K562 (cell line): ENCODE data around the gene PSMD7. TPM values are rescaled to one million over a fixed set of nuclear protein-coding genes. Genes with fewer than 3 reads are reported as not detected.
A peak's percentile ranks its signal among the peaks of the same experiment; 100 is the strongest.

Experiments
- AFF1 ChIP-seq, 2 experiments: fragments of 450-650 bp; IDR thresholded peaks; 2 replicates each; pipeline ENCODE4 v1.6.1; 2018; ENCODE audit warnings: mild to moderate bottlenecking in 2 of 2, low read depth in 1 of 2; ENCODE audit not compliant: partially characterized antibody in 2 of 2
- ARID3B ChIP-seq: fragments of 250-450 bp; sonication (Bioruptor Pico); IDR thresholded peaks from 2 replicates; pipeline ENCODE4 v1.4.0; 2020; ENCODE audit warnings: borderline replicate concordance
- BCL6 ChIP-seq: fragments of 250-450 bp; sonication (Bioruptor Pico); IDR thresholded peaks from 2 replicates; pipeline ENCODE4 v1.4.0; 2020
- BMI1 ChIP-seq: fragments of 150-350 bp; IDR thresholded peaks from 2 replicates; pipeline ENCODE4 v1.6.1; 2014; ENCODE audit warnings: low read length
- CTBP1 ChIP-seq: fragments of 450-650 bp; IDR thresholded peaks from 2 replicates; pipeline ENCODE4 v1.6.1; 2016; ENCODE audit warnings: borderline replicate concordance
- DLX4 ChIP-seq: fragments of 250-450 bp; sonication (Bioruptor Pico); IDR thresholded peaks from 2 replicates; pipeline ENCODE4 v1.6.1; 2021; ENCODE audit warnings: mild to moderate bottlenecking
- FOXK2 ChIP-seq, 2 experiments: fragments of 450-650 bp; IDR thresholded peaks in 1 of 2; conservative IDR thresholded peaks in 1 of 2; 2 replicates each; pipeline ENCODE4 v1.6.1; 2016; ENCODE audit warnings: low read depth in 2 of 2, mild to moderate bottlenecking in 1 of 2
- HNRNPLL ChIP-seq: fragments of 200-400 bp; formaldehyde crosslinking; IDR thresholded peaks from 2 replicates; pipeline ENCODE4 v1.6.1; 2017; ENCODE audit warnings: low read length, low read depth, mild to moderate bottlenecking; ENCODE audit not compliant: poor library complexity, severe bottlenecking
- HSF4 ChIP-seq: fragments of 250-450 bp; sonication (Bioruptor Pico); IDR thresholded peaks from 2 replicates; pipeline ENCODE4 v2.1.2; 2022; ENCODE audit warnings: mild to moderate bottlenecking, moderate library complexity, borderline replicate concordance
- MCM3 ChIP-seq: fragments of 450-650 bp; IDR thresholded peaks from 2 replicates; pipeline ENCODE4 v1.6.1; 2016
- MCM5 ChIP-seq: fragments of 450-650 bp; IDR thresholded peaks from 2 replicates; pipeline ENCODE4 v1.6.1; 2016; ENCODE audit warnings: low read depth
- MLX ChIP-seq, 2 experiments: fragments of 450-650 bp in 1 of 2; sonication (generic) in 1 of 2; formaldehyde crosslinking; conservative IDR thresholded peaks; 2 replicates each; pipeline versions ENCODE4 v1.4.0 to v1.8.1; 2020 to 2022; ENCODE audit warnings: mild to moderate bottlenecking in 1 of 2, missing genetic modification reagents in 1 of 2
- POLR2H ChIP-seq: IDR thresholded peaks from 2 replicates; pipeline ENCODE4 v1.6.1; 2016; ENCODE audit warnings: missing genetic modification characterization, low read depth, mild to moderate bottlenecking, control low read depth, missing compliant biosample characterization, moderate library complexity
- RNF219 ChIP-seq: fragments of 250-450 bp; sonication (Bioruptor Pico); IDR thresholded peaks from 2 replicates; pipeline ENCODE4 v1.5.0; 2022; ENCODE audit warnings: mild to moderate bottlenecking
- ZC3H4 ChIP-seq: sonication (generic); formaldehyde crosslinking; IDR thresholded peaks from 2 replicates; pipeline ENCODE4 v1.9.0; 2021; ENCODE audit warnings: missing genetic modification reagents, borderline replicate concordance
- ZKSCAN3 ChIP-seq: fragments of 250-450 bp; sonication (Bioruptor Pico); IDR thresholded peaks from 2 replicates; pipeline ENCODE4 v1.4.0; 2020
- ZNF551 ChIP-seq: fragments of 250-450 bp; sonication (Bioruptor Pico); IDR thresholded peaks from 2 replicates; pipeline ENCODE4 v1.5.0; 2021; ENCODE audit warnings: mild to moderate bottlenecking, moderate library complexity
- ZNF668 ChIP-seq: fragments of 250-450 bp; sonication (Bioruptor Pico); IDR thresholded peaks from 2 replicates; pipeline ENCODE4 v1.8.0; 2022; ENCODE audit warnings: mild to moderate bottlenecking, inconsistent platforms
- polyA plus RNA-seq, 8 experiments: library from polyadenylated mRNA; depleted of rRNA in 4 of 8; stranded (reverse) in 5 of 8; unstranded in 3 of 8; fragments of >200 nt; fragmentation: Nextera tagmentation in 2 of 8; fragmentation: Illumina TruSeq in 1 of 8; extraction: Ambion mirVana in 2 of 8; extraction: Trizol in 1 of 8; gene quantifications; 2 replicates each; pipeline versions ENCODE4 v1.2.1 to v1.2.3, GENCODE V29; 2011 to 2014; ENCODE audit warnings: inconsistent platforms in 1 of 8, missing spikeins in 1 of 8
- total RNA-seq, 7 experiments: library from RNA; depleted of rRNA in 6 of 7; stranded (reverse); fragments of >200 nt in 6 of 7; fragmentation: Illumina TruSeq in 2 of 7; extraction: Trizol in 2 of 7; gene quantifications; 2 replicates each; pipeline versions ENCODE4 v1.2.1 to v1.2.3, GENCODE V29; 2011 to 2021; ENCODE audit warnings: low replicate concordance in 1 of 7

PSMD7 gene
- total and polyA plus RNA-seq, 9 of the 15 experiments (the other 6 are each of a cell fraction or from before 2014, with no cell fraction given), result 100 to 226 (median 156) TPM

GRCh38 chr16:74296432-74297144, at the start of gene PSMD7 (continued):
- TF ChIP-seq RNF219 (CRISPR knock-in tag), result no peak
- no peak for TF ChIP-seq ZNF551 (CRISPR knock-in tag)
- TF ChIP-seq ZC3H4 (CRISPR knock-in tag), result no peak
- peak; percentile 71 for TF ChIP-seq HNRNPLL
- no peak for TF ChIP-seq DLX4 (CRISPR knock-in tag)
- TF ChIP-seq MCM3, result no peak
- TF ChIP-seq CTBP1, result peak; percentile 62; the same call in 1 of the 2 replicates
- TF ChIP-seq MLX (CRISPR knock-in tag; conservative IDR thresholded peaks at IDR 0.05), result 0 out of 4 replicates have a peak, but pooled peaks of 1 of the 2 experiments have one; percentile 34
- TF ChIP-seq BCL6 (CRISPR knock-in tag), result no peak
- TF ChIP-seq AFF1 (IDR thresholded peaks at IDR 0.05; ENCODE audit: low read depth in 1 of 2, partially characterized antibody in 2 of 2), result peak in 1 of 2 experiments; percentile 78
- no peak for TF ChIP-seq ZKSCAN3 (CRISPR knock-in tag)
- TF ChIP-seq BMI1, result no peak
- no peak for TF ChIP-seq MCM5
- no peak for TF ChIP-seq ZNF668 (CRISPR knock-in tag)
- peak; percentile 53 to 74 for TF ChIP-seq FOXK2 (conservative IDR thresholded peaks at IDR 0.05 in 1 of 2, IDR thresholded peaks at IDR 0.05 in 1 of 2; ENCODE audit: low read depth in 2 of 2)
- TF ChIP-seq POLR2H (tag), result peak; percentile 92
- TF ChIP-seq HSF4, result no peak
- TF ChIP-seq ARID3B (CRISPR knock-in tag), result no peak
